PC-3 (cell line): Measurements from ENCODE around the gene VEGFB. TPM values are rescaled to one million over a fixed set of nuclear protein-coding genes. Genes with fewer than 3 reads are reported as not detected.

Experiments
- ATAC-seq: fragments of 200-7000 bp; cut with Tn5 transposase; 2 replicates; pipeline ENCODE4 v1.9.1; 2020; ENCODE audit warnings: mild to moderate bottlenecking, moderate library complexity
- BruUV-seq: library from RNA; stranded (reverse); fragments of 400-500 nt; replicated peaks from 2 replicates; lab custom pipeline; 2021; lab: Mats Ljungman, UMichigan
- CTCF ChIA-PET: fragments of 300-600 bp; sonication (Branson Sonifier 250); formaldehyde crosslinking; loops from one replicate; lab custom pipeline; 2022; ENCODE audit warnings: antibody characterized with exemption; lab: Charles Lee
- POLR2A ChIA-PET: fragments of 300-600 bp; sonication (Branson Sonifier 250); formaldehyde crosslinking; loops from one replicate; lab custom pipeline; 2022; ENCODE audit warnings: antibody characterized with exemption; ENCODE audit not compliant: unreplicated experiment; lab: Charles Lee
- DNase-seq: peaks from one replicate; pipeline ENCODE4 v3.0.0-alpha.2; 2015
- H2AFZ ChIP-seq: fragments of 300-600 bp; sonication (generic); 2 replicates; pipeline ENCODE4 v1.6.0; 2016; ENCODE audit warnings: antibody characterized with exemption, low read length
- H3F3A ChIP-seq: fragments of 300-600 bp; sonication (generic); one replicate; pipeline ENCODE4 v1.6.0; 2017; ENCODE audit warnings: antibody characterized with exemption, low read length, control low read depth, mild to moderate bottlenecking; ENCODE audit not compliant: unreplicated experiment
- H3K27ac ChIP-seq: fragments of 300-600 bp; sonication (generic); 2 replicates; pipeline ENCODE4 v1.5.1; 2016; ENCODE audit warnings: mild to moderate bottlenecking, low read length
- H3K27me3 ChIP-seq: fragments of 300-600 bp; sonication (generic); 2 replicates; pipeline ENCODE4 v1.6.1; 2016; ENCODE audit warnings: low read length, mixed read lengths
- H3K36me3 ChIP-seq: fragments of 300-600 bp; sonication (generic); 2 replicates; pipeline ENCODE4 v1.6.1; 2016; ENCODE audit warnings: low read depth, mixed run types, low read length, mixed read lengths
- H3K4me1 ChIP-seq: fragments of 300-600 bp; sonication (generic); 2 replicates; pipeline ENCODE4 v1.5.1; 2016; ENCODE audit warnings: low read length; ENCODE audit not compliant: insufficient read depth
- H3K4me2 ChIP-seq: fragments of 300-600 bp; sonication (generic); 2 replicates; pipeline ENCODE4 v1.6.0; 2016; ENCODE audit warnings: low read length
- H3K4me3 ChIP-seq: fragments of 300-600 bp; sonication (generic); 2 replicates; pipeline ENCODE4 v1.5.1; 2016; ENCODE audit warnings: mild to moderate bottlenecking, low read length, mixed read lengths
- H3K79me2 ChIP-seq: fragments of 300-600 bp; sonication (generic); 2 replicates; pipeline ENCODE4 v1.6.1; 2017; ENCODE audit warnings: low read length, mixed read lengths
- H3K9ac ChIP-seq: fragments of 300-600 bp; sonication (generic); 2 replicates; pipeline ENCODE4 v1.6.0; 2016; ENCODE audit warnings: mild to moderate bottlenecking, low read length
- H3K9me2 ChIP-seq: fragments of 300-600 bp; sonication (generic); replicated peaks from 2 replicates; pipeline ENCODE4 v1.6.1; 2016; ENCODE audit warnings: mixed run types, low read length, mixed read lengths
- H3K9me3 ChIP-seq: fragments of 300-600 bp; sonication (generic); 2 replicates; pipeline ENCODE4 v1.6.1; 2016; ENCODE audit warnings: low read length, mixed read lengths
- H4K20me1 ChIP-seq: fragments of 300-600 bp; sonication (generic); 2 replicates; pipeline ENCODE4 v1.6.1; 2016; ENCODE audit warnings: low read length, mixed read lengths
- EZH2 ChIP-seq: fragments of 300-600 bp; sonication (generic); IDR thresholded peaks from one replicate; pipeline ENCODE4 v1.6.1; 2017; ENCODE audit warnings: antibody characterized with exemption, mild to moderate bottlenecking, low read length; ENCODE audit not compliant: unreplicated experiment
- EZH2phosphoT487 ChIP-seq: fragments of 300-600 bp; sonication (generic); IDR thresholded peaks from 2 replicates; pipeline ENCODE4 v1.6.1; 2018; ENCODE audit warnings: mild to moderate bottlenecking, antibody characterized with exemption, low read length, borderline replicate concordance
- intact Hi-C: fragments of 100-400 bp; cut with micrococcal nuclease; formaldehyde crosslinking; loops from 2 replicates; pipeline ENCODE4 v1.9.0; 2023
- total RNA-seq: library from RNA; depleted of rRNA; stranded (reverse); fragments of >200 nt; gene quantifications from 2 replicates; pipeline ENCODE4 v1.2.3, GENCODE V29; 2014
- TF ChIP-seq, protein P1 (sequence below): fragments of 300-600 bp; sonication (generic); conservative IDR thresholded peaks from 2 replicates; pipeline ENCODE4 v1.5.1; 2017; ENCODE audit warnings: antibody characterized with exemption, low read depth, mild to moderate bottlenecking, low read length

Gene VEGFB
- total RNA-seq, 1 experiment from 2014 or later: 39.4 TPM

DNA sequence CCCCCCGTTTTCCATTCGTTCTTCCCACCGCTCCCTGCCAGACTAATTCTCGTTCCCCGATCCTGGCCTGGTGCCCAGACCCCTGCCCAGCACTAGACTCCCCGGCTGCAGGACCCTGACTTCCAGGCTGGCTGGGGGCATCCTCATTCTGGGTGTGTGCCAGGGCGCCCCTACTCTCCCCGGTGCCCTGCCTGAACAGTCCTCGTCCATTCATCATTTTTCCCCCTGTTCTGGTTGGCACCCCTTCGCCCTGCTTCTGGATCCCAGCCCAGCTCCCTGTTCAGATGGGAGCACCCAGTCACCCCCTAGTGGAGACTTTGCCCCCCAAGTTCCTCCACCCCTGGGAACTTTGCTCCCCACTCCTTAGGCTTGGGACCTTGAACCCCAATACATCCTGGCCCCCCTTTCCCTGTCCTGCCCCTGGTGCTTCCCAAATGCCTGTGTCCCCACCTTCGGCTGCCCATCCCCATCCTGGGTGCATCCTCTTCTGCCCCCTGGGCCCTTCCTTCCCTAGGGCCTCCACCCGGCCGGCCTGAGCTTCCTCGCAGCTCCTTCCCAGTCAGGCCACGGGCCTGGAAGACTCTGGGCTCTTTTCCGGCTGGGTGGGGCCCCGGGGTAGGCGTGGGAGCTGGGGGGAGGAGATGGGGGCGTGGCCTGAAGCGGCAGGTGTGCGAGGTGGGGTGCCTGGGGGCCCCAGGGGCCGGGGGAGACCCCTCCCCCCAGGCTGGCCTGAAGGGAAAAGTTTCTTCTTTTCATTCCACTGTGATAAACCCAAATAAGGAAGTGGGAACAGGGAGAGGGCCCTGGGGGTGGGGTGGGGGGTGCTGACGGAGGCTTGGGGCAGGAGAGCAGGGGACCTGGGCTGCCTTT lies 17.9 kb downstream of the VEGFB start:
- DNase-seq: peak; percentile 77

DNA sequence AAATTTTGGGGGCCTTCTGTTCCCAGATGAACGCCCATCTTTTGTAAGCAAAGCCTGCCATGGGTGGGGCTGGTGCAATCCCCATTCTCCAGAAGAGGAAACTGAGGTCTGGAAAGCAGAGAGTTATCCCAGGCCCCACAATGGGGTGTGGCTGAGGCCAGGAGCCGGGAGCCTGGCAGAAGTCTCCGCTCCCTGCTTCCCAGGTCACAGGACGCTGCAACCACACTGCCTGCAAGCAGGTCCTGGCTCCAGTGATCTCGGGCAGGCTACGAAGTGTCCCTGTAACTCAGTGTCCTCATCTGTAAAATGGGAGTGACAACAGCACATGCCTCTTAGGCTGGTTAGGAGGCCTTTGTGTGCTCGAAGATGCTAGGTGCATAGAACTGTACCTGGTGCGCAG lies 18.7 kb downstream of the VEGFB start:
- Histone ChIP-seq H3K4me1 (peaks cover 25% of the 10 kb centered on the region), H3K4me3 (peak overlapping the region; percentile 85), H3K79me2 (peaks cover 25% of the 10 kb centered on the region), H3K27me3 (no peaks in the 10 kb centered on the region), H3K9me3 (no peaks in the 10 kb centered on the region), H4K20me1 (no peaks in the 10 kb centered on the region; the same call in 1 of the 2 replicates), H3K9ac (no peak overlapping the region), H3K9me2 (no peaks in the 10 kb centered on the region), H3K36me3 (peaks cover 21% of the 10 kb centered on the region), H3K4me2 (peak overlapping the region; percentile 98), H3K27ac (no peak overlapping the region), H3F3A (no peaks in the 10 kb centered on the region), H2AFZ (no peak overlapping the region)
- no peak for DNase-seq
- intact Hi-C loops: no loop called here
- TSS peak; percentile 9 for BruUV-seq
- ChIA-PET POLR2A (no interaction called here), CTCF (interaction anchor here (0.6 kb wide), 2 partner anchors 12 to 93 kb away, joined by 3 read pairs; partner anchors contain the start of gene FKBP2)
- no peak for TF ChIP-seq EZH2phosphoT487
- TF ChIP-seq, protein P1, sequence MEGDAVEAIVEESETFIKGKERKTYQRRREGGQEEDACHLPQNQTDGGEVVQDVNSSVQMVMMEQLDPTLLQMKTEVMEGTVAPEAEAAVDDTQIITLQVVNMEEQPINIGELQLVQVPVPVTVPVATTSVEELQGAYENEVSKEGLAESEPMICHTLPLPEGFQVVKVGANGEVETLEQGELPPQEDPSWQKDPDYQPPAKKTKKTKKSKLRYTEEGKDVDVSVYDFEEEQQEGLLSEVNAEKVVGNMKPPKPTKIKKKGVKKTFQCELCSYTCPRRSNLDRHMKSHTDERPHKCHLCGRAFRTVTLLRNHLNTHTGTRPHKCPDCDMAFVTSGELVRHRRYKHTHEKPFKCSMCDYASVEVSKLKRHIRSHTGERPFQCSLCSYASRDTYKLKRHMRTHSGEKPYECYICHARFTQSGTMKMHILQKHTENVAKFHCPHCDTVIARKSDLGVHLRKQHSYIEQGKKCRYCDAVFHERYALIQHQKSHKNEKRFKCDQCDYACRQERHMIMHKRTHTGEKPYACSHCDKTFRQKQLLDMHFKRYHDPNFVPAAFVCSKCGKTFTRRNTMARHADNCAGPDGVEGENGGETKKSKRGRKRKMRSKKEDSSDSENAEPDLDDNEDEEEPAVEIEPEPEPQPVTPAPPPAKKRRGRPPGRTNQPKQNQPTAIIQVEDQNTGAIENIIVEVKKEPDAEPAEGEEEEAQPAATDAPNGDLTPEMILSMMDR: no peak
- no peak for TF ChIP-seq EZH2
- no peak for ATAC-seq

More for the DNA sequence above, 17.9 kb downstream of the VEGFB start:
- Histone ChIP-seq H3K79me2 (peaks cover 25% of the 10 kb centered on the region), H3K27ac (no peak overlapping the region), H3F3A (no peaks in the 10 kb centered on the region), H3K4me2 (peak overlapping the region; percentile 98), H3K36me3 (peaks cover 21% of the 10 kb centered on the region), H3K9ac (peak overlapping the region; percentile 79), H3K27me3 (no peaks in the 10 kb centered on the region), H3K4me1 (peaks cover 31% of the 10 kb centered on the region), H2AFZ (peak overlapping the region; percentile 68), H3K9me2 (no peaks in the 10 kb centered on the region), H4K20me1 (no peaks in the 10 kb centered on the region; the same call in 1 of the 2 replicates), H3K9me3 (no peaks in the 10 kb centered on the region), H3K4me3 (peak overlapping the region; percentile 85)
- no peak for TF ChIP-seq EZH2phosphoT487
- TF ChIP-seq, protein P1: peak; percentile 64
- ChIA-PET POLR2A (interaction anchor here (0.6 to 0.7 kb wide), 2 partner anchors 43 to 63 kb away, joined by 3 to 4 read pairs; no protein-coding TSS in a partner anchor), CTCF (interaction anchor here (0.6 to 1.3 kb wide), 12 partner anchors 8 to 103 kb away, joined by 3 to 11 read pairs (median 4); partner anchors contain the start of genes FKBP2 and GPR137)
- peak; percentile 45 for ATAC-seq
- intact Hi-C loops: no loop called here
- BruUV-seq: TSS peak; percentile 4

DNA sequence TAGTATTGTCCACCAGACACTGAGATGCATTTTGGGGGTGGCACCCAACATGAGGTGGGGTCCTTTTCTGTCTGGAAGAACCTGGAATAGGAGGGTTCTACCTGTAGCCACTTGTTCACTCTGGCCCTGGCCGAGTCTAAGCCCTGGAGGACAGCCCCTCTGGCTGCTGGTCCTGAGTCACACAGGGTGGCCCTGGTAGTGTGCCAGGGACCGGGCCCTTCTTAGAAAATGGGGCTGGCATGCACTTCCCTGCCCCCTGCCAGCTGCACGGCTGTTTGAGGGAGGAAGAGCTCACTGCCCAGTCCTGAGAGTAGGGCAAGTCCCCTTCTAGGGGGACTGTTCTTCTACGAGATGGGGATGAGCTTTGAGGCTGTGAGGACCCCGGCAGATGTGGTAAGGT lies 19.1 kb downstream of the VEGFB start:
- peak; percentile 44 for DNase-seq
- no peak overlapping the region for H2AFZ ChIP-seq
- ChIA-PET POLR2A (no interaction called here), CTCF (interaction anchor here (0.6 kb wide), 1 partner anchor 93 kb away, joined by 3 read pairs; no protein-coding TSS in a partner anchor)
- peaks cover 21% of the 10 kb centered on the region for H3K36me3 ChIP-seq
- intact Hi-C loops: no loop called here
- H3K9me2 ChIP-seq: no peaks in the 10 kb centered on the region
- peaks cover 25% of the 10 kb centered on the region for H3K4me1 ChIP-seq
- H3K4me2 ChIP-seq: peak overlapping the region; percentile 98
- H3K27ac ChIP-seq: no peak overlapping the region
- H3F3A ChIP-seq: no peaks in the 10 kb centered on the region
- BruUV-seq: no TSS peak
- no peak for ATAC-seq
- no peaks in the 10 kb centered on the region for H3K27me3 ChIP-seq
- H3K79me2 ChIP-seq: peaks cover 25% of the 10 kb centered on the region
- no peak for TF ChIP-seq EZH2
- no peak for TF ChIP-seq EZH2phosphoT487
- TF ChIP-seq, protein P1: no peak
- H3K9me3 ChIP-seq: no peaks in the 10 kb centered on the region
- H3K4me3 ChIP-seq: peak overlapping the region; percentile 85; the same call in 1 of the 2 replicates
- H4K20me1 ChIP-seq: no peaks in the 10 kb centered on the region; the same call in 1 of the 2 replicates
- H3K9ac ChIP-seq: no peak overlapping the region
